HCT116 (cell line): Measurements from ENCODE around the gene MYLIP. TPM values are rescaled to one million over a fixed set of nuclear protein-coding genes. Genes with fewer than 3 reads are reported as not detected.
A peak's percentile ranks its signal among the peaks of the same experiment; 100 is the strongest.

Experiments
- ATAC-seq: fragments of 200-7000 bp; cut with Tn5 transposase; 2 replicates; pipeline ENCODE4 v1.9.1; 2020; ENCODE audit warnings: mild to moderate bottlenecking, moderate library complexity
- BruUV-seq: library from RNA; stranded (reverse); fragments of 400-500 nt; replicated peaks from 2 replicates; lab custom pipeline; 2021; lab: Mats Ljungman, UMichigan
- CTCF ChIA-PET: fragments of 300-600 bp; sonication (Branson Sonifier 250); formaldehyde crosslinking; loops from one replicate; lab custom pipeline; 2021; ENCODE audit warnings: antibody characterized with exemption; lab: Charles Lee
- POLR2A ChIA-PET: fragments of 300-600, 350-600 bp; sonication (Branson Sonifier 250); formaldehyde crosslinking; loops from one replicate; lab custom pipeline; 2021; ENCODE audit warnings: antibody characterized with exemption; lab: Charles Lee
- RAD21 ChIA-PET, 2 experiments: fragments of 300-600 bp; sonication (Branson Sonifier 250); formaldehyde crosslinking; loops; one replicate each; lab custom pipeline; 2023; ENCODE audit warnings: low total read pairs in 2 of 2; ENCODE audit not compliant: uncharacterized antibody in 2 of 2, unreplicated experiment in 2 of 2, low non-redundant PET in 1 of 2; lab: Charles Lee
- DNase-seq: peaks from one replicate; pipeline ENCODE4 v3.0.0-alpha.2; 2010; ENCODE audit warnings: low read depth, low spot score
- H2AFZ ChIP-seq: fragments of 200-600 bp; shearing (Covaris generic), sonication (generic); 2 replicates; pipeline ENCODE4 v1.6.1; 2017; ENCODE audit warnings: low read depth, mixed run types, mixed read lengths, antibody characterized with exemption, low read length; ENCODE audit not compliant: poor library complexity, severe bottlenecking
- H3K27ac ChIP-seq: 2 replicates; pipeline ENCODE4 v1.5.1; 2012; ENCODE audit warnings: low read depth, low read length
- H3K27me3 ChIP-seq: fragments of 200-600 bp; sonication (generic); 2 replicates; pipeline ENCODE4 v1.6.1; 2016; ENCODE audit warnings: mixed run types, low read length, mixed read lengths; ENCODE audit not compliant: insufficient read depth
- H3K36me3 ChIP-seq, 2 experiments: fragments of 200-500 bp in 1 of 2; fragments of 200-600 bp in 1 of 2; sonication (Bioruptor generic) in 1 of 2; sonication (generic) in 1 of 2; 2 replicates each; pipeline versions ENCODE4 v1.5.1 to v1.6.1; 2014 to 2016; ENCODE audit warnings: low read length in 2 of 2, inconsistent platforms in 1 of 2, mixed read lengths in 1 of 2, mixed run types in 1 of 2; ENCODE audit not compliant: insufficient read depth in 2 of 2, control insufficient read depth in 1 of 2
- H3K4me1 ChIP-seq, 2 experiments: fragments of 200-600 bp in 1 of 2; sonication (generic) in 1 of 2; 2 replicates each; pipeline versions ENCODE4 v1.5.1 to v1.6.1; 2012 to 2017; ENCODE audit warnings: low read length in 2 of 2, inconsistent platforms in 1 of 2, mild to moderate bottlenecking in 1 of 2, mixed read lengths in 1 of 2, mixed run types in 1 of 2, moderate library complexity in 1 of 2; ENCODE audit not compliant: insufficient read depth in 2 of 2, control insufficient read depth in 1 of 2
- H3K4me2 ChIP-seq: fragments of 200-600 bp; sonication (generic); 2 replicates; pipeline ENCODE4 v1.6.1; 2017; ENCODE audit warnings: mixed run types, low read length, mixed read lengths
- H3K4me3 ChIP-seq, 2 experiments: fragments of 200-600 bp in 1 of 2; sonication (generic) in 1 of 2; replicated peaks in 1 of 2; 2 replicates each; pipeline ENCODE4 v1.5.1; 2011 to 2016; ENCODE audit warnings: low read length in 2 of 2, control low read depth in 1 of 2, low read depth in 1 of 2, mild to moderate bottlenecking in 1 of 2, mixed read lengths in 1 of 2, mixed run types in 1 of 2
- H3K79me2 ChIP-seq: fragments of 200-600 bp; sonication (generic); 2 replicates; pipeline ENCODE4 v1.6.1; 2017; ENCODE audit warnings: mild to moderate bottlenecking, mixed run types, low read length, moderate library complexity, mixed read lengths; ENCODE audit not compliant: insufficient read depth
- H3K9ac ChIP-seq: fragments of 200-600 bp; sonication (generic); 2 replicates; pipeline ENCODE4 v1.6.1; 2016; ENCODE audit warnings: low read length, mixed read lengths
- H3K9me2 ChIP-seq: fragments of 200-600 bp; sonication (generic), shearing (Covaris generic); 2 replicates; pipeline ENCODE4 v1.6.1; 2017; ENCODE audit warnings: mixed run types, mild to moderate bottlenecking, moderate library complexity; ENCODE audit not compliant: insufficient read depth
- H3K9me3 ChIP-seq, 2 experiments: fragments of 200-500 bp in 1 of 2; fragments of 200-600 bp in 1 of 2; sonication (Bioruptor generic) in 1 of 2; sonication (generic) in 1 of 2; 2 replicates each; pipeline ENCODE4 v1.6.1; 2014 to 2017; ENCODE audit warnings: low read length in 2 of 2, mixed read lengths in 2 of 2, inconsistent platforms in 1 of 2, low read depth in 1 of 2, mild to moderate bottlenecking in 1 of 2, mixed run types in 1 of 2, moderate library complexity in 1 of 2; ENCODE audit not compliant: control insufficient read depth in 1 of 2, insufficient read depth in 1 of 2
- H4K20me1 ChIP-seq: fragments of 200-600 bp; sonication (generic), shearing (Covaris generic); 2 replicates; pipeline ENCODE4 v1.6.1; 2017; ENCODE audit warnings: mixed run types, mild to moderate bottlenecking, moderate library complexity; ENCODE audit not compliant: insufficient read depth
- ATF3 ChIP-seq: IDR thresholded peaks from 2 replicates; pipeline ENCODE4 v1.6.1; 2012
- CBX3 ChIP-seq: IDR thresholded peaks from 2 replicates; pipeline ENCODE4 v1.6.1; 2012; ENCODE audit warnings: low read depth
- CEBPB ChIP-seq: IDR thresholded peaks from 2 replicates; pipeline ENCODE4 v1.6.1; 2012; ENCODE audit warnings: low read depth
- CTCF ChIP-seq, 3 experiments: fragments of 200-600 bp in 1 of 3; sonication (generic) in 1 of 3; IDR thresholded peaks in 2 of 3; conservative IDR thresholded peaks in 1 of 3; 2 replicates each; pipeline ENCODE4 v1.5.1; 2012 to 2017; ENCODE audit warnings: low read depth in 2 of 3, low read length in 2 of 3, antibody characterized with exemption in 1 of 3, borderline replicate concordance in 1 of 3, control low read depth in 1 of 3, mild to moderate bottlenecking in 1 of 3, mixed read lengths in 1 of 3, mixed run types in 1 of 3, moderate library complexity in 1 of 3; ENCODE audit not compliant: insufficient read depth in 1 of 3
- EGR1 ChIP-seq: IDR thresholded peaks from 2 replicates; pipeline ENCODE4 v1.6.1; 2012; ENCODE audit warnings: low read depth
- EZH2phosphoT487 ChIP-seq: fragments of 200-600 bp; IDR thresholded peaks from 2 replicates; pipeline ENCODE4 v1.6.1; 2018; ENCODE audit warnings: antibody characterized with exemption, borderline replicate concordance
- JUND ChIP-seq: IDR thresholded peaks from 2 replicates; pipeline ENCODE4 v1.6.1; 2012
- MAX ChIP-seq: IDR thresholded peaks from 2 replicates; pipeline ENCODE4 v1.6.1; 2012
- POLR2A ChIP-seq: IDR thresholded peaks from 2 replicates; pipeline ENCODE4 v1.7.0; 2011; ENCODE audit warnings: borderline replicate concordance; ENCODE audit not compliant: insufficient read depth, insufficient read length; ENCODE audit errors: extremely low read depth
- RAD21 ChIP-seq: IDR thresholded peaks from 2 replicates; pipeline ENCODE4 v1.6.1; 2012; ENCODE audit warnings: low read depth, mild to moderate bottlenecking
- SIN3A ChIP-seq: IDR thresholded peaks from 2 replicates; pipeline ENCODE4 v1.6.1; 2012; ENCODE audit warnings: low read depth
- TCF7L2 ChIP-seq: IDR thresholded peaks from 2 replicates; pipeline ENCODE4 v1.7.0; 2011; ENCODE audit warnings: borderline replicate concordance, inconsistent platforms; ENCODE audit not compliant: insufficient read depth, insufficient read length; ENCODE audit errors: extremely low read depth
- ZFX ChIP-seq: fragments of 450-650 bp; IDR thresholded peaks from 2 replicates; pipeline ENCODE4 v1.6.1; 2017
- intact Hi-C: fragments of 100-400 bp; cut with micrococcal nuclease; formaldehyde crosslinking; loops from 2 replicates; pipeline ENCODE4 v1.10.0; 2022
- total RNA-seq: library from RNA; stranded (reverse); gene quantifications from one replicate; pipeline ENCODE4 v1.2.1, GENCODE V29; 2021; ENCODE audit not compliant: unreplicated experiment

MYLIP gene
- total RNA-seq, 1 experiment from 2014 or later, result 10.6 TPM

- CTCF ChIA-PET, result interaction anchor here (0.9 to 2.9 kb wide), 12 partner anchors 9 to 497 kb away, joined by 3 to 52 read pairs (median 7); partner anchors contain the start of genes GMPR and MYLIP
- Histone ChIP-seq H3K27me3 (no peaks in the 10 kb centered on the region), H2AFZ (peak overlapping the region; percentile 93), H3K9ac (no peak overlapping the region), H3K27ac (no peak overlapping the region), H3K4me3 (no peak overlapping the region), H3K36me3 (no peaks in the 10 kb centered on the region), H3K9me2 (no peaks in the 10 kb centered on the region), H3K9me3 (no peaks in the 10 kb centered on the region), H3K4me2 (no peak overlapping the region), H4K20me1 (no peaks in the 10 kb centered on the region), H3K79me2 (no peaks in the 10 kb centered on the region), H3K4me1 (peaks cover 0 to 5% of the 10 kb centered on the region in 2 experiments; a peak in 1 of 4 replicates)
- intact Hi-C loops, result loop anchor here (1.0 kb wide), 1 partner anchor 493 kb away; no protein-coding TSS in a partner anchor
- BruUV-seq, result no TSS peak
- POLR2A ChIA-PET, result no interaction called here
- TF ChIP-seq EZH2phosphoT487 (no peak), MAX (0 out of 2 replicates have a peak, but pooled peaks have one; percentile 19), RAD21 (peak; percentile 54), CTCF (IDR thresholded peaks at IDR 0.05 in 2 of 3, conservative IDR thresholded peaks at IDR 0.05 in 1 of 3; ENCODE audit: borderline replicate concordance in 1 of 3, insufficient read depth in 1 of 3, low read depth in 2 of 3, low read length in 2 of 3) (peak; percentile 30 to 64 (median 46); a peak in 5 of 6 replicates)
- ATAC-seq (peak; percentile 81), DNase-seq (peak; percentile 48)
- RAD21 ChIA-PET, result interaction anchor here in 1 of 2 experiments (0.8 kb wide), 1 partner anchor 493 kb away, joined by 3 read pairs; no protein-coding TSS in a partner anchor
Measured at GRCh38 chr6:16184129-16184528, 55.2 kb downstream of the MYLIP start.

GRCh38 chr6:16184551-16184950 lies 55.7 kb downstream of the MYLIP start:
- Histone ChIP-seq H3K36me3 (no peaks in the 10 kb centered on the region), H2AFZ (no peak overlapping the region), H3K79me2 (no peaks in the 10 kb centered on the region), H3K9me2 (no peaks in the 10 kb centered on the region), H3K4me3 (no peak overlapping the region), H3K9me3 (no peaks in the 10 kb centered on the region), H3K9ac (no peak overlapping the region), H3K27ac (no peak overlapping the region), H3K4me1 (peaks cover 0 to 5% of the 10 kb centered on the region in 2 experiments; a peak in 1 of 4 replicates), H3K4me2 (no peak overlapping the region), H4K20me1 (no peaks in the 10 kb centered on the region), H3K27me3 (no peaks in the 10 kb centered on the region)
- RAD21 ChIA-PET, result interaction anchor here in 1 of 2 experiments (0.8 kb wide), 1 partner anchor 493 kb away, joined by 3 read pairs; no protein-coding TSS in a partner anchor
- CTCF ChIA-PET, result interaction anchor here (2.2 to 2.9 kb wide), 3 partner anchors 8 to 493 kb away, joined by 7 to 52 read pairs (median 11); no protein-coding TSS in a partner anchor
- no TSS peak for BruUV-seq
- intact Hi-C loops, result loop anchor here (1.0 kb wide), 1 partner anchor 493 kb away; no protein-coding TSS in a partner anchor
- TF ChIP-seq ZFX, result no peak
- no peak for TF ChIP-seq ATF3
- TF ChIP-seq CEBPB, result no peak
- no peak for TF ChIP-seq CBX3
- TF ChIP-seq JUND, result no peak
- TF ChIP-seq TCF7L2, result no peak
- no peak for TF ChIP-seq EGR1
- TF ChIP-seq SIN3A, result no peak
- TF ChIP-seq POLR2A, result no peak
- no peak for DNase-seq
- POLR2A ChIA-PET, result no interaction called here
- ATAC-seq, result no peak
